HG03575 (cell line): ENCODE results near the gene FFAR2.
"Not testable (repeated sequence)": the region's sequence is repeated elsewhere in the genome, so short reads cannot be mapped to it uniquely, and the experiment has no call there.

Experiments used
- ATAC-seq: cut with Tn5 transposase; IDR thresholded peaks from one replicate; pipeline ENCODE4 v1.9.1; 2021; ENCODE audit not compliant: unreplicated experiment, insufficient number of reproducible peaks, low FRiP score; ENCODE audit errors: extremely low read depth

FFAR2 gene

DNA sequence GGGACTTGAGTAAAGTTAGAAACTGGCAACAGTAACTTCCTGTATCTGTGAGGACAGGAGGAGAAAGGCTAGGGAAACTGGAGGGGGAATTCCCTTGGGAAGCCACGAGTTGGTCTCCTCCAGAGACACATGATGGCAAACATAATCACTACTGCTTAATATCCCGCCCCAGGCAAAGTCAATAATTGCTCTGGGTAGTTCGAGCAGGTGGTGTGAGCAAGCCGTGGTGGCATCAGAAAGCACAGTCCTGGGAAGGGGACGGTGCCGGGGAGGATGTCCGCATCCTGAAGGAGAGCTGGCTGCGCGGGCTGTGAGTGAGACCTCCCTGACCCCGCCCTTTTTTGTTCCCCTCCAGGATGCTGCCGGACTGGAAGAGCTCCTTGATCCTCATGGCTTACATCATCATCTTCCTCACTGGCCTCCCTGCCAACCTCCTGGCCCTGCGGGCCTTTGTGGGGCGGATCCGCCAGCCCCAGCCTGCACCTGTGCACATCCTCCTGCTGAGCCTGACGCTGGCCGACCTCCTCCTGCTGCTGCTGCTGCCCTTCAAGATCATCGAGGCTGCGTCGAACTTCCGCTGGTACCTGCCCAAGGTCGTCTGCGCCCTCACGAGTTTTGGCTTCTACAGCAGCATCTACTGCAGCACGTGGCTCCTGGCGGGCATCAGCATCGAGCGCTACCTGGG is 1.4 kb downstream of the FFAR2 start:
- ATAC-seq, result no peak

DNA sequence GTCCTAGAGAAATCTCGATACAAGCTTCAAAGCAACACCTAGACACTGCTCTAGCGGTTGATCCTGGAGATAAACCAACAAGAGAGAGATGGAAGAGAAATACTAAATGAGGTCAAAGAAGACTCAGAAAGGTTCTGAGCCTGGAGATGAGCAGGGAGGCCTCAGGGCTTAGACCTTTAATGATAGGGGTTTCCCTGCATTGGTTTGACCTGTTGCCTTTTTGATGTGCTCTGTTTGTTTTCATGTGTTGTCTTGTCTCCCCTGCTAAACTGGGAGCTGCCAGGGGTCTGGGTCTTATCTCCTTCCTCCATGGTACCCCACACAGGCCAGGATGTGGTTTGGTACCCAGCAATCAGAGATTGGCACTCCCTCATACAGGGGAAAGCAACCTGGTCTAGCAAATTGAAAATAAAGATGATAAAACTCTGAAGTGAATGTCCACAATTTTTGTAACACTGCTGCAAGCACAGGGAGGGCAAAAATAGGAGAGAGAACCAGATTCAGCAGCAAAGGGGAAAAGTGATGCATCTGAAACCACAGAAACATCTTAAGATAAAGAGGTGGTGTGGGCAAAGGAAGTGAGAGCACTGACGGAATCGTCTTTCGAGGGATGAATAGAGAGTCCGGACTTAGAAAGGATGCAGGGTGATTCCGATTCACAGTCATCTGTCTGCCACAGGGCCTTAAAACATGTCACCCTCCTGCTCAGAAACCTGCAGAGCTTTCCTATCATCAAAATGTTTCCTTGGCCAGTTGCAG is 3.5 kb downstream of the FFAR2 start:
- ATAC-seq, result no peak

GRCh38 chr19:35454663-35455062 is 6.6 kb downstream of the FFAR2 start:
- ATAC-seq, result no peak

DNA sequence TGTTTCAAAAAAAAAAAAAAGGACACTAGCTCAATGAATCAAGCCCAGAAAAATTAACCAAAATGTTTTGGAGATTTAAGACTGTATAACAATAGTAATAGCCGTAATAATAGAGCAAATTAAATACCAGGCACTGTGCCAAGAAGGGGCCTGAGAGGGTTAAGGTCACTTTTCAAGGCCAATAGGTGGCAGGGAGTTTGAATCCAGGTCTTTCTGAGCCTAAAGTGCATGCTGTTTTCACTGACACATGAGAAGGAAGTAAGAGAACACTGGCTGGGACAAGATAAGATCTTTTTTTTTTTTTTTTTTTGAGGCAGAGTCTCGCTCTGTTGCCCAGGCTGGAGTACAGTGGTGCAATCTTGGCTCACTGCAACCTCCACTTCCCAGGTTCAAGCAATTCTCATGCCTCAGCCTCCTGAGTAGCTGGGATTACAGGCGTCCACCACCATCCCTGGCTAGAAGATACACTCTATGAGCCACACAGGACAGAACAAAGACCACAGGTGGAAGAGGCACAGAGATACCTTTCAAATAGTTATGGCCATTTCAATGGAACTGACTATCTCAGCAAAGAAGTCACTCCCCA is 7.7 kb downstream of the FFAR2 start:
- no peak for ATAC-seq

- no peak for ATAC-seq
Observed at GRCh38 chr19:35457173-35457572, 9.1 kb downstream of the FFAR2 start.

- no peak for ATAC-seq
Observed at GRCh38 chr19:35458192-35458591, 10.1 kb downstream of the FFAR2 start.

GRCh38 chr19:35458731-35459391 is 10.8 kb downstream of the FFAR2 start:
- no peak for ATAC-seq

- no peak for ATAC-seq
Observed at GRCh38 chr19:35459414-35460082, 11.5 kb downstream of the FFAR2 start.

DNA sequence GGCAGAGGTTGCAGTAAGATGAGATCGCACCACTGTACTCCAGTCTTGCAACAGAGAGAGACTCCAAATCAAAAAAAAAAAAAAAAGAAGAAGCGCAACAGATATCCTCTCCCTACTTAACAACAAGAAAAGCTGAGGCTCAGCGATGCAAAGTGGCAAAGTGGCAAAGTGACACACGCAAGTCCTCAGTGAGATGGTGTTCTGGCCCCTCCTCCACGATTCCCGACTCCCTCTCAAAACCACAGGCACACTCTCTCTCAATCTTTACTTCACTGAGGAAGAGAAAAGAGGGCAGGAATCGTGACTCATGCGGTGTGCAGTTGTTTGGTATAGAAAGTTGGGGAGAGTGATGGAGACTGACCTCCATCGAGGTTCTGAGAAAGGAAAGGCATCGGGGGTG is 12.6 kb downstream of the FFAR2 start:
- ATAC-seq, result no peak

- no peak for ATAC-seq
Observed at GRCh38 chr19:35461060-35461459, 13.0 kb downstream of the FFAR2 start.

DNA sequence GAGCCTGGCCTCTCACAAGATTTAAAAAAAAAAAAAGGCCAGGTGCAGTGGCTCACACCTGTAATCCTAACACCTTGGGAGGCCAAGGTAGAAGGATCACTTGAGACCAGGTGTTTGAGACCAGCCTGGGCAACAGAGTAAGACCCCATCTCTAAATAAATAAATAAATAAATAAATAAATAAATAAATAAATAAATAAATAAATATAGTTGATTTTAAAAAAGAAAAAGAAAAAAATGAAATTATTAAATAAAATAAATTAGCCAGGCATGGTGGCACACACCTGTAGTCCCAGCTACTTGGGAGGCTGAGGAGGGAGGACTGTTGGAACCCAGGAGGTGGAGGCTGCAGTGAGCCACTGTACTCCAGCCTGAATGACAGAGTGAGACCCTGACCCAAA is 13.7 kb downstream of the FFAR2 start:
- not testable (repeated sequence) for ATAC-seq

GRCh38 chr19:35462476-35462953 is 14.5 kb downstream of the FFAR2 start:
- no peak for ATAC-seq

DNA sequence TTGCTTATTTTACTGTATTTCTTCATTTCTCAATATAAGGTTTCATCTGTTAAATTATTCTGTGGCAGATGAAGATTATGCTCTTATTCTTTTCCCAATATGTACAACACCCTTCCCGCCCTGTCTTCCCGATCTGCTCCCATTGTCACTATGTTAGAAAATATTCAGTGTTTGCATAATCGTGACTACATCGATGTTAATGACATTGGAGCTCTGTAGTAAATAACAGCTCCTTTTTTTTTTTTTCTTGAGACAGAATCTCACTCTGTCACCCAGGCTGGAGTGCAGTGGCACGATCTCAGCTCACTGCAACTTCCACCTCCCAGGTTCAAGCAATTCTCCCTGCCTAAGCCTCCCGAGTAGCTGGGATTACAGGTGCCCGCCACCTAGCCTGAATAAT is 14.9 kb downstream of the FFAR2 start:
- ATAC-seq, result not testable (repeated sequence)

GRCh38 chr19:35466259-35466658 is 18.2 kb downstream of the FFAR2 start:
- ATAC-seq, result no peak

DNA sequence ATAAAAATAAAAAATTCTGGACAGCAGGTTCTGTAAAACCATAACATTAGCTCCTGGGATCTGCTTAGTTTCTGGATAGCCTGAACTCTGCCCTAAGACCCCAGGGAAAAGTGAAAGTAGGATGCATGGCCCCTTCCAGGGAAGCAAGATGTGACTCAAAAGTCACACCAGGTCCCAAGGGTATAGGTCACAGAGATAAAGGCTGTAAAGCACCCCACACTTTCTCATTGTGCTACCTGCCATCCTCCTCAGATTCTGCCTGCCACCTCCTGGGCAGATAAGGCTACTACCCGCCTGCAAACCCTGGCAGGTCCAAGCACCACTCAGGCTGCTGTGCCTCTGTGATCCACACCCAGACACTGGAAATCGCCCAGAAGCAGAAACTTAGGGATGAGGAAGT is 20.6 kb downstream of the FFAR2 start:
- ATAC-seq, result no peak

GRCh38 chr19:35470128-35470527 is 22.1 kb downstream of the FFAR2 start:
- no peak for ATAC-seq

DNA sequence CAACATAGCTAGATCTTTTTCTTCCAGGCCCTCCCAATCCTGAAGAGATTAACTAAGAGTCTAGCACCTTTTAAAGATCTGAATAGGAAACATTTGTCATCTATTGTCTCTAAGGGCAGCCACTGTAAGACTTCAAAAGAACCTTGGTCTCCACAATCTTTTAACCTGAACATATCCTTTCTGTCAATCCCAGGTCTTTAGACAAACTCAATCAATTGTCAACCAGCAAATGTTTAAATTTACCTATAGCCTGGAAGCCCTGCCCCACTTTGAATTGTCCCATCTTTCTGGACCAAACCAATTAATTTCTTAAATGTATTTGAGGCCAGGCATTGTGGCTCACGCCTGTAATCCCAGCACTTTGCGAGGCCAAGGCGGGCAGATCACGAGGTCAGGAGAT is 23.0 kb downstream of the FFAR2 start:
- not testable (repeated sequence) for ATAC-seq

DNA sequence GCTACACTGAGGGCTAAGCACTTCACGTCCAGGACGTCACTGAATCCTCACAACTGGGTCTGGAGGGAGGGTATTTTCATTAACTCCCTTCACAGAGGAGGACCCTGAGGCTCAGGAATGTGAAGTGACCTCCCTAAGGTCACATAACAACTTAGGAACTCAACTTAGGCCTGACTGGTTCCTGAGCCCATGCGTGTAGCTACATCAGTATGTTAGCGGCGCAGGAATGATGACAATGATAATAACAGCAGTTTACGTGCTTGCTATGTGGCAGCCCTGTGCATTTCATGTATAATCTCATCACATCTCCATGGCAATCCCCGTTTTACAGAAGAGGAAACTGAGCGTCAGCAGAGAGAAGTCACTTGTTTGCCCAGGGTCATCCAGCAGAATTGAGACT is 23.9 kb downstream of the FFAR2 start:
- no peak for ATAC-seq

DNA sequence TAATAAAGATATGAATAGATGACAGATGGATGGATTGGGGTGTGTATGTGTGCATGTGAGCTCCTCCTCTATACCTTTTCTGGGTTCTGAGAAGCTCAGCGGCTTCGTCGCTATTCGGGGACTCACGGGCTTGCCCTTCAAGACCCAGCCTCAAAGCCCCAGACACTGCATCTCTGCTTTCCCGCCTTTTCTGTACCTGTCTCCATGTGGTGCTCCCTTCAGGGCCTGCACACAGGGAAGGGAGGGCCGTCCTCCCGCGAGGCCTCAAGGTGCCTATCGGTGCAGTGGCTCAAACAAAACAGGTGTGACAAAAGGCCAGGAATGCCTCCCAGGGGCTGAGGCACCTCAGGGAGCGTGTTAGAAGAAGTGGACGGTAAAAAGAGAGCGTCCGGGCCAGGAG is 26.0 kb downstream of the FFAR2 start:
- no peak for ATAC-seq
